NCI-H2081 treated with DMSO at 0.1 percent for 48 hours (cell line): Measurements from ENCODE around the gene CYP4B1.

Experiments used
- DNase-seq: peaks from one replicate; lab custom pipeline; 2025; lab: John Stamatoyannopoulos, UW

CYP4B1 gene

GRCh38 chr1:46797696-46798470, 963 bp upstream of the CYP4B1 start:
- DNase-seq: no peak

- DNase-seq: no peak
Measured at GRCh38 chr1:46800742-46801141, 1.9 kb downstream of the CYP4B1 start.

GRCh38 chr1:46801323-46802055, 2.6 kb downstream of the CYP4B1 start:
- no peak for DNase-seq

DNA sequence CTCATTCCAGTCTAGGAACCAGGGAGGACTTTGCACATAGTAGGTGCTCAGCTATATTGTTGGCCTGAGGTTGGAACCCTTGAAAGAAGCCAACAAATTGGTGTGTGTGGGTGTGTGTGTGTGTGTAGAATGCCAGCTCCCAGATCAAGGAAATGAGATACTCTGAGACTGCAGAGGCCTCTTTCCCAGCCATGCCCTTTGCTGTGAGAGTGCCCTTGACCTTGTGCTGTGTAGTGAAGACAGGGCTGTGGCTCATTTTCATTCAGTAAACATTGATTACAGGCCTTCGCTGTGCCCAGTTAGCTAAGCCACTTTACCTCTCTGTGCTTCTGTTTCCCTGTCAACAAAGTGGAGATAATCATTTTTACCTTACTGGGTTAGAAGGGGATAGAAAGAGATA, 3.2 kb downstream of the CYP4B1 start:
- no peak for DNase-seq

GRCh38 chr1:46802901-46803574, 4.2 kb downstream of the CYP4B1 start:
- no peak for DNase-seq

DNA sequence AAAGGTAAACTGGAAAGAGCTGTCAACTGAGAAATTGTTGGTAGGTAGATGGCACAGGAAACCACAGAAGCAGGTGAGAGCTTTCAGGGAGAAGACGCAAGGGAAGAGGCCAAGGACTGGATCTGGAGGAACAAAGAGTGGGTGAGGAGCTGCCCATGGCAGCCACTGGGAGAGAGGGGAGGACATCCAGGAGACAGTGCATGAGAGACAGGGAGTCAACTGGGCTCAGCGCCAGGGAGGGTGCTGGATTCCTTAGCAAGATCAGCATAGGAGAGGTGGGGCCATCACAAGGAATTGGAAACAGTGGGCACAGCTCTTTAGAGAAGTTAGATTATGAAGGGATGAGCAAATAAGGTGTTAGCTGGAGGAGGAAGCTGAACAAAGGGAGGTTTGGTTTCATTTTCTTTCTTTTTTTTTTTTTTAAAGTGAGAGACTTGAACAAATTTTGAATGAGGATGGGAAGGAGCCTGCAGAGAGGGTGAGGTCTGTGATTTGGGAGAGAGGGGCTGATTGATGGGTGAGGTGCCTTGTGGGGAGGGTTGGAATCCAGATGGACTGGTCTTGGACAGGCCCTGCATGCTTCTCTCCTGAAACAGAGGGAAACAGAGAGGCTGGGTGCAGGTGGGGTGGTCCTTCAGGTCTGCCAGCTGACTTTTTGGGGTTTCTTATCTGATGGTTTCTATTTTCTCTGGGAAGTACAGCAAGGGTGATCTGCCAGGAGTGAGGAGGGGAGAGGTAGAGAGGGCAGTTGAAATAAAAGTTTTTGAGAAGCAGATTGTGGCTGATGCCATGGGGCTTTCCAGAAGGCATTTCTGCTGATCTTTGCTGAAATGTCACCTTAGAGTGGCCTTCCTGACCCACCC, 5.4 kb downstream of the CYP4B1 start:
- DNase-seq: no peak

GRCh38 chr1:46804926-46805325, 6.1 kb downstream of the CYP4B1 start:
- DNase-seq: no peak

- no peak for DNase-seq
Measured at GRCh38 chr1:46805755-46806154, 6.9 kb downstream of the CYP4B1 start.

DNA sequence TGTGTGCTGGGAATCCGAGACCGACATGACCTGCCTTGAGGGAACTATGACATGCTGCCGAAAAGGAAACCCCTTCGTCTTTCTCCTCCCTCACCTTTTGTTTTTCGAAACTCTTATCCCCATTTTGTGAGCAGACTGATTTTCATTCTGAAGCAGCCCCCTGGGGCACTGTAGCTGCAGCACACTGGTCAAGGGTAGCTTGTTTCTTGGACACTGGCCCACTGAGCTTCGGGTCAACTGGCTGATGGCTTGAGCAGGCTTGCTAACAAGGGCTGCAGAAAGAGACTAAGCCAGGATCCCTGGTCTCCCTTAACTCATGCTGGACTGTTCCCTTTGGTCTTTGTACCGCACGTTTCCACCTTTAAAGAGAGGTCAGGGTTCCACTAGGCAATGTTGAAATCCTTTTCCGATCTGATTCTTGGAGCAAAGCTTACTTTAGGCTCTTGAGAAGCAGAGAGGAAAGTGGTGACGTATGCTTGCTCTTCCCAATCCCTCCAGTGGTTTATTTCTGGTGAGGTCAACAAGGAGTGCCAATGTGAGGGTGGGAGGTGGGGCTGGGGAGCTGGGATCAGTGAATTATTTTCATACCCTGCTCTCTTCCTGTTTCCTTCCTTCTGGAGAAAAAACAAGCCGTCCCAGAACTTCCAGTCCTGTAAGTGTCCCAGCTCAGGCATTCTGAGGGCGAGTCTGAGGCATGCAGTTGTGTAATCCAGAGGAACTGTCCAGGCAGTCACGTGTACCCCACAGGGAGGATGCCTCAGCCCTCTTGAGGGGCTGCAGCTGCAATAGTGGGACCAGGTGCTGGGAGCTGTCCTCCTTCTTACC, 7.6 kb downstream of the CYP4B1 start:
- DNase-seq: no peak

DNA sequence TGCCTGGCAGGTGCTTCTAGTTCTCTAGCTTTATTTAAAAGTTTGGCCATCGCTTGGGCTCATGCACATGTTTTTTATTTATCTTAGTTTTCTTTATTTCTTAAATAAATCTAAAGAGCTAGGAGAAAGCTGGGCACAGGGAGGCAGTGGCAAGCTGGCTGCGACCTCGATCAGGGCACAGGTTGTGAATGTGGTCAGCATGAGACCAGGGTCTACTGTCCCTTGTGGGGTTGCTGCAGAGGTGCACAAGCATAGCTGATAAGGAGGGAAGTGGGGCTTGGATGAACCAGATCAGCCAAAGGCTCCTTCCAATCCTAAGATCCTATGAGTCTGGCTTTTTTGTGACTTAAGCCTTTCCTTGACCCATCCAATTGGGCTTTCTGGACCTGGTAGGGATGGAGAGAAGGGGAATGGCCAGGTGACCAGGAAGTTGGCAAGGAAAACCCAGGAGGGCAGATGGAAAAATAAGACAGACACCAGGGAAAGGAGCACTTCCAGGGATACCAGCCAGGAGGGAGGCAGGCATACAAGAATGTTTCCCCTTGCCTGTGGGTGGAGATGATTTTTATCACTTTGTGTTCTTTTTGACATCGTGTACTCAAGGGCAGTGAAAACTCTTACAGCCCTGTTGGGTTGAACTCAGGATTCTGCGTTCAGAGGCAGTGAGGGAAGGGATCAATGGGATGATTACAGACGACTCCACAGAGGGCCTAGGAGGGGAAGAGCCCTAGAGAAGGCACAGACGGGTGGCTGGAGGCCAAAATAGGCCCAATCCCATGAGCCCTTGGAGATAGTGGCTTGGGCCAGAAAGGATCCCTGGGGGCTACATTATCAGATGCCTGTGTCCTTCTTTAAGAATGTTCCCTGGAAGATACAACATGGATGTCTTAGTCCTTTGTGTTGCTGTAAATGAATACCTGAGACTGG, 8.5 kb downstream of the CYP4B1 start:
- DNase-seq: no peak

- DNase-seq: no peak
Measured at GRCh38 chr1:46809071-46809470, 10.2 kb downstream of the CYP4B1 start.

DNA sequence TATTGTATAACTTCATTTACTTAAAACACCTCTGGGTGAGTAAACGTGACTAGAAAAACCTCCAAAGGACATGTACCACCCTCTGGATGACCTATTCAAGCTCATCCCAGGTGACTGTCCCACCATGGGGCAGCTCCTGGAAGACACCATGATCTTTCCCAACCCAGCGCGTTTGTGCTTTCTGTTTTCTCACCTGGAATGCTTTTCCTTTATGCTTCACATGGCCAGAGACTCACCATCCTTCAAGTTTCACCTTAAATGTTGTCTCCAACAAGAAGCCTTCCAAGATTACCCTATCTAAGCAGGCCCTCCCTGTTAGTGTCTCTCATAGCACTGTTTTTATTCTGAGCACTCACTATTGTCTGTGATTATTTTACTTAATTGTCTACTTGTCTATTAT, 11.1 kb downstream of the CYP4B1 start:
- DNase-seq: no peak

DNA sequence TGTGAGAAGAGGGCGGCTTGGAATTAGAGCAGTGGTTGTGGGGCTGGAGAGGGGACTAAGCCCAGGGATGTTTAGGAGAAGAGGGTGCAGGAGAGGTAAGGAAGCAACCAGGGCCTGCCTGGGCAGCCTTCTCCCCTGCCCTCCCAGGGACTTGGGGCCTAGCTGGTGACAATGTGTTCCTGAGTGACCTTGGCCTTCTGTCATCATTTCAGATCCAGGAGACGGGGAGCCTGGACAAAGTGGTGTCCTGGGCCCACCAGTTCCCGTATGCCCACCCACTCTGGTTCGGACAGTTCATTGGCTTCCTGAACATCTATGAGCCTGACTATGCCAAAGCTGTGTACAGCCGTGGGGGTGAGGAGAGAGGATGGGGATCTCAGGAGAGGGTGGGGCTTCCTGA, 11.8 kb downstream of the CYP4B1 start:
- DNase-seq: no peak

DNA sequence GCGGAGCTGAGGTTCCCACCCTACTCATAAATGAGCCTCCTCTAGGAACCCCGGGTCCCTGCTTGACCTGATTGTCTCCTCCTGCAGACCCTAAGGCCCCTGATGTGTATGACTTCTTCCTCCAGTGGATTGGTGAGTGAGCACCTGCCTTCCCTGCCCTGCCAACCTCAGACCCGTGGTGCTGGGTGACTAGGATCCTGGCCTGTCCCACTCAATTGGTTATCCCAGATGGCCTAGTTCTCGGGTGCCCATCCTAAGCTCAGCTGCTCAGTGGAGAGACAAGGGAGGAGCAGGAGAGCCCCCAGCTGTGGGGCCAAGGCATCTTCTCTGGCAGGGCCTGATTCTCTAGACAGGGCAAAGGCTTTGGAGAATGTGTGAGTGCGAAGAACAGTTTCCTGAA, 12.2 kb downstream of the CYP4B1 start:
- DNase-seq: no peak

DNA sequence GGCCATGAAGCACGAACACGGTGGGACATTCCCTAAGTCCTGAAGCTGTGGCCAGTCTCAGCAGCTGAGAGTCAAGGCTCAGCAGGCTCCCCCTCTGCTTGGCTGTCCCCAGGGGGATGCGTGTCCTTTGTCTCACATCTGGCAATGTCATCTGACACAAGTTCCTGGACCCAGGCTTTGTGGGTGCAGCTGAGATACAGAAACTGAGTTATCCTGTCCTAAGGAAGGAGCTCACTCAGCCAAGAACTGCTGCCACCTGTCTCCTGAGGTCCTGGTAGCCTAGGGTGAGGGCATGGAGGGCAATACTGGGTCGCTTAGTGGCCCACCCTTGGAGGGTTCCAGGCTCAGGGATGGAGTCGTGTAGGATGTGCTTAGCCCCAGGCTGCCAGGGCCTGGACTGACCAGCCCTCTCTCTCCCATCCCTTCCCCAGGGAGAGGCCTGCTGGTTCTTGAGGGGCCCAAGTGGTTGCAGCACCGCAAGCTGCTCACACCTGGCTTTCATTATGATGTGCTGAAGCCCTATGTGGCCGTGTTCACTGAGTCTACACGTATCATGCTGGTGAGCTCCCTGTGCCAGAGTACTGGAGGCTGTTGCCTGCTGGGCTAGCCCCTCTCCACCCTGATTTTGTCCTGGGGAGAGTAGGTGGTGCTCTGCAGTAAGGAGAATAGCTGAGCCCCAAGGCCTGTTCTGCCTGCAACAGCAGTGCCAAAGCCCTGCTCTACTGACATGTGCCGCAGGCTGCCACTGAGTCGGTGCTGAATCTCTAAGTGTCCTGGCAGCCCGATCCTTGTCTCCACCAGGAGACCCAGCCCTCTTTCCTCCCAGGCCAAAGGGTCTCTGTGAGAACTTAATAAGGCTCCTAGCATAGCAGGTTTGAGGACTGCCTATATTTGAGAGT, 13.5 kb downstream of the CYP4B1 start:
- DNase-seq: no peak

DNA sequence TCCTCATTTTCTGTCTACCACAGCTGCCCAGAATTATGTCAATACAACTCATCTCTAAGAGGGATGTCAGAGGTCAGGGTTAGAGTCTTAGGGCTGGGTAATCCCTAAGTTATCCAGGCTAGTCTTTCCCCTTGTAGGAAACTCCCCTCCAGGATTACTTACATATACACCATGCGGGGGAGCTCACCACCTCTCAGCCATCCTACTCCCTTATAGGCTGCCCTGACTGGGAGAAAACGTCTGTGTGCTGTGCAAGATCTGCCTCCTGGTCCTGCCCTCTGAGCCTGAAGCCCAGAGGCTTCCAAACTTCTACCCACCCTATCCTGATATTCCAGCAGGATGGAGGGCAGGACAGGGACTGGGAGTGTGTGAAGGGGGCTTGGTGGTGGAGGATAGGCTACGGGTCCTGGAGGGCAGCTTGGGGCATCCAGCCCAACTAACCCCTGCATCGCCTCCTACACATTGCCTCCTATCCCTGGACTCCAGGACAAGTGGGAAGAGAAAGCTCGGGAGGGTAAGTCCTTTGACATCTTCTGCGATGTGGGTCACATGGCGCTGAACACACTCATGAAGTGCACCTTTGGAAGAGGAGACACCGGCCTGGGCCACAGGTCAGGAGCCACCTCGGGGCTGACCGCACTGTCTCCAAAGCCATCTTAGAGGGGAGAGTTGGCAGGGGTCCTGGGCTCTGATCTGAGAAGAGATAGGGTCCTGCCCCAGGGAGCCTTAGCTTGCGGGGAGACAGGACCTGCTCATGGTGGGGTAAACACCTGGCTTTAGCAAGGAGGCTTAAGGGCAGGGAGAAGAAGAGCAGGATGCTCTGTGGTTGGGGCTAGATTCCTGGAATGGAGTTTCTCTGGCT, 14.4 kb downstream of the CYP4B1 start:
- no peak for DNase-seq

DNA sequence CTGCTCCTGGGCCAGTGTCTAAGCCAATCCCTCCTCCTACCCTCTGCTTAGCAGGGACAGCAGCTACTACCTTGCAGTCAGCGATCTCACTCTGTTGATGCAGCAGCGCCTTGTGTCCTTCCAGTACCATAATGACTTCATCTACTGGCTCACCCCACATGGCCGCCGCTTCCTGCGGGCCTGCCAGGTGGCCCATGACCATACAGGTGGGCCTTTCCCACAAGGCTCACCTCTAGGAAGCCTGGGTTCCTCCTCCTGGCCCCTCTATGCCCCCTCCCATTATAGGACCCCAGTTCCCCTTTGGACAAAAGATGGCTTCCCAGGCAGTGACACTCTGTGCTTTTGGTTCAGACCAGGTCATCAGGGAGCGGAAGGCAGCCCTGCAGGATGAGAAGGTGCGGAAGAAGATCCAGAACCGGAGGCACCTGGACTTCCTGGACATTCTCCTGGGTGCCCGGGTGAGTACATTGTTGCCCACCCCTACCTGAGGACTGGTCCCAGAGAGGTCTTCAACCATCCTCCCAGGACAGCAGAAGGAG, 15.1 kb downstream of the CYP4B1 start:
- no peak for DNase-seq

GRCh38 chr1:46815133-46815532, 16.3 kb downstream of the CYP4B1 start:
- DNase-seq: no peak
